K562 (cell line): ENCODE results near the gene RAB17. TPM values are rescaled to one million over a fixed set of nuclear protein-coding genes. Genes with fewer than 3 reads are reported as not detected.

ENCODE experiments used
- ATAC-seq: fragments of 200-7000 bp; cut with Tn5 transposase; 3 replicates; pipeline ENCODE4 v1.9.1; 2020; ENCODE audit warnings: moderate library complexity
- BruUV-seq: library from RNA; stranded (reverse); fragments of 400-500 nt; replicated peaks from 2 replicates; lab custom pipeline; 2021; lab: Mats Ljungman, UMichigan
- CTCF ChIA-PET: fragments of 300-600 bp; formaldehyde crosslinking; extraction: SDS; loops from one replicate; lab custom pipeline; 2021; ENCODE audit warnings: low intra/inter-chr PET ratio; lab: Yijun Ruan, JAX
- POLR2A ChIA-PET: fragments of 300-600, 350-650 bp; sonication (Branson Sonifier 250); formaldehyde crosslinking; extraction: SDS; loops from one replicate; lab custom pipeline; 2021; ENCODE audit warnings: antibody characterized with exemption, inconsistent platforms; lab: Yijun Ruan, JAX
- DNase-seq, 4 experiments: peaks; one replicate each; pipeline versions ENCODE4 v3.0.0 to v3.0.0-alpha.2; 2011 to 2018; ENCODE audit warnings: low spot score in 3 of 4, mixed read lengths in 3 of 4; ENCODE audit errors: extremely low read depth in 1 of 4
- FAIRE-seq: peaks from 2 replicates; lab custom pipeline; 2011; peaks lifted over from hg19 to GRCh38; lab: Jason Lieb, UNC
- H2AFZ ChIP-seq: 2 replicates; pipeline ENCODE4 v1.6.0; 2011; ENCODE audit warnings: low read depth, low read length, control low read depth, inconsistent platforms
- H3K27ac ChIP-seq: fragments of 200-600 bp; 3 replicates; pipeline ENCODE4 v1.8.0; 2011; ENCODE audit warnings: low read depth, mild to moderate bottlenecking, control low read depth, inconsistent platforms, low read length, moderate library complexity, mixed read lengths; ENCODE audit errors: extremely low read depth
- H3K27me3 ChIP-seq, 2 experiments: fragments of 300-600 bp in 1 of 2; 2 replicates in 1 of 2; 3 replicates in 1 of 2; pipeline versions ENCODE4 v1.6.0 to v1.8.0; 2011; ENCODE audit warnings: inconsistent platforms in 2 of 2, low read length in 2 of 2, mild to moderate bottlenecking in 1 of 2, mixed read lengths in 1 of 2, moderate library complexity in 1 of 2; ENCODE audit not compliant: control insufficient read depth in 2 of 2, insufficient read depth in 2 of 2
- H3K36me3 ChIP-seq: fragments of 300-600 bp; 3 replicates; pipeline ENCODE4 v1.8.0; 2011; ENCODE audit warnings: mild to moderate bottlenecking, low read length, inconsistent platforms; ENCODE audit not compliant: control insufficient read depth, insufficient read depth
- H3K4me1 ChIP-seq, 2 experiments: fragments of 200-600 bp in 1 of 2; replicated peaks in 1 of 2; 2 replicates in 1 of 2; 3 replicates in 1 of 2; pipeline versions ENCODE4 v1.5.1 to v1.8.0; 2011; ENCODE audit warnings: inconsistent platforms in 2 of 2, low read length in 2 of 2, mild to moderate bottlenecking in 1 of 2, mixed read lengths in 1 of 2, moderate library complexity in 1 of 2; ENCODE audit not compliant: control insufficient read depth in 2 of 2, insufficient read depth in 2 of 2
- H3K4me2 ChIP-seq: 2 replicates; pipeline ENCODE4 v1.6.1; 2011; ENCODE audit warnings: low read length, control low read depth, inconsistent platforms, mixed read lengths; ENCODE audit not compliant: insufficient read depth
- H3K4me3 ChIP-seq: fragments of 200-600 bp; sonication (generic), shearing (Covaris generic); 2 replicates; pipeline ENCODE4 v1.5.1; 2016; ENCODE audit warnings: control low read depth, inconsistent platforms
- H3K79me2 ChIP-seq: fragments of 200-600 bp; 3 replicates; pipeline ENCODE4 v1.8.0; 2011; ENCODE audit warnings: low read length, inconsistent platforms; ENCODE audit not compliant: control insufficient read depth, insufficient read depth
- H3K9ac ChIP-seq, 2 experiments: 2 replicates each; pipeline versions ENCODE4 v1.6.0 to v1.6.1; 2011; ENCODE audit warnings: low read depth in 2 of 2, low read length in 2 of 2, control low read depth in 1 of 2, inconsistent platforms in 1 of 2, mild to moderate bottlenecking in 1 of 2, mixed read lengths in 1 of 2; ENCODE audit not compliant: insufficient read depth in 1 of 2
- H3K9me1 ChIP-seq: one replicate; pipeline ENCODE4 v1.6.0; 2011; ENCODE audit warnings: inconsistent platforms, mild to moderate bottlenecking, low read length, moderate library complexity; ENCODE audit not compliant: control insufficient read depth, insufficient read depth
- H3K9me3 ChIP-seq: replicated peaks from 2 replicates; pipeline ENCODE4 v1.5.1; 2011; ENCODE audit warnings: low read depth, low read length, inconsistent platforms; ENCODE audit not compliant: control insufficient read depth, insufficient read depth
- H4K20me1 ChIP-seq: replicated peaks from 2 replicates; pipeline ENCODE4 v1.6.1; 2011; ENCODE audit warnings: low read length, inconsistent platforms, mixed read lengths; ENCODE audit not compliant: control insufficient read depth, insufficient read depth
- CBFB ChIP-seq: sonication (generic); formaldehyde crosslinking; IDR thresholded peaks from 2 replicates; pipeline ENCODE4 v1.4.0; 2020; ENCODE audit warnings: mild to moderate bottlenecking, missing genetic modification reagents
- CLOCK ChIP-seq: fragments of 250-450 bp; sonication (Bioruptor Pico); IDR thresholded peaks from 2 replicates; pipeline ENCODE4 v1.4.0; 2020; ENCODE audit warnings: mild to moderate bottlenecking, moderate library complexity, borderline replicate concordance
- EP400 ChIP-seq: fragments of 450-650 bp; IDR thresholded peaks from 2 replicates; pipeline ENCODE4 v1.6.1; 2017; ENCODE audit warnings: antibody characterized with exemption, mild to moderate bottlenecking, moderate library complexity
- FOXM1 ChIP-seq, 2 experiments: fragments of 450-650 bp in 1 of 2; sonication (generic) in 1 of 2; formaldehyde crosslinking in 1 of 2; IDR thresholded peaks; 2 replicates each; pipeline versions ENCODE4 v1.6.1 to v1.9.0; 2017 to 2022; ENCODE audit warnings: low read depth in 2 of 2, mild to moderate bottlenecking in 2 of 2, missing genetic modification reagents in 1 of 2, moderate library complexity in 1 of 2
- NCOA4 ChIP-seq: fragments of 450-650 bp; IDR thresholded peaks from 2 replicates; pipeline ENCODE4 v1.6.1; 2018; ENCODE audit warnings: mild to moderate bottlenecking; ENCODE audit not compliant: partially characterized antibody
- POLR3A ChIP-seq: IDR thresholded peaks from 2 replicates; pipeline ENCODE4 v1.6.1; 2011; ENCODE audit warnings: borderline replicate concordance, mild to moderate bottlenecking, moderate library complexity; ENCODE audit not compliant: insufficient read length, insufficient read depth; ENCODE audit errors: extremely low read depth
- RBM39 ChIP-seq: fragments of 200-400 bp; formaldehyde crosslinking; optimal IDR thresholded peaks from 2 replicates; pipeline ENCODE3; 2018; ENCODE audit warnings: low read depth, low read length
- TEAD2 ChIP-seq: fragments of 450-650 bp; IDR thresholded peaks from 2 replicates; pipeline ENCODE4 v1.6.1; 2016; ENCODE audit warnings: missing genetic modification characterization, control low read depth, missing compliant biosample characterization
- TRIM24 ChIP-seq, 2 experiments: fragments of 450-650 bp; IDR thresholded peaks; 2 replicates each; pipeline ENCODE4 v1.6.1; 2016
- ZNF561 ChIP-seq: fragments of 450-650 bp; formaldehyde crosslinking; conservative IDR thresholded peaks from 2 replicates; pipeline ENCODE4 v1.4.0; 2020; ENCODE audit warnings: mild to moderate bottlenecking, moderate library complexity
- ZNF57 ChIP-seq: fragments of 450-650 bp; formaldehyde crosslinking; IDR thresholded peaks from 2 replicates; pipeline ENCODE4 v1.4.0; 2020; ENCODE audit warnings: mild to moderate bottlenecking, moderate library complexity
- WGBS: fragments of 100-300 bp; shearing (Covaris generic); methylation state at CpG from one replicate; pipeline ENCODE4 v1.1.6; 2016; ENCODE audit warnings: low coverage, mixed read lengths; ENCODE audit not compliant: insufficient coverage; ENCODE audit errors: missing lambda C conversion rate; 5-methylcytosine and 5-hydroxymethylcytosine counted together
- in situ Hi-C: fragments of 300-500 bp; cut with MboI; formaldehyde crosslinking; loops from 4 replicates; pipeline ENCODE4 v1.15.0; 2018; ENCODE audit warnings: inconsistent platforms, mixed read lengths
- intact Hi-C: fragments of 100-400 bp; cut with micrococcal nuclease; formaldehyde crosslinking; loops from 2 replicates; pipeline ENCODE4 v1.14.2; 2022
- polyA plus RNA-seq, 8 experiments: library from polyadenylated mRNA; depleted of rRNA in 4 of 8; stranded (reverse) in 5 of 8; unstranded in 3 of 8; fragments of >200 nt; fragmentation: Nextera tagmentation in 2 of 8; fragmentation: Illumina TruSeq in 1 of 8; extraction: Ambion mirVana in 2 of 8; extraction: Trizol in 1 of 8; gene quantifications; 2 replicates each; pipeline versions ENCODE4 v1.2.1 to v1.2.3, GENCODE V29; 2011 to 2014; ENCODE audit warnings: inconsistent platforms in 1 of 8, missing spikeins in 1 of 8
- total RNA-seq, 7 experiments: library from RNA; depleted of rRNA in 6 of 7; stranded (reverse); fragments of >200 nt in 6 of 7; fragmentation: Illumina TruSeq in 2 of 7; extraction: Trizol in 2 of 7; gene quantifications; 2 replicates each; pipeline versions ENCODE4 v1.2.1 to v1.2.3, GENCODE V29; 2011 to 2021; ENCODE audit warnings: low replicate concordance in 1 of 7

The RAB17 gene
- total and polyA plus RNA-seq, 9 of the 15 experiments (the other 6 are each of a cell fraction or from before 2014, with no cell fraction given): 0.13 TPM; not detected in 8

GRCh38 chr2:237538901-237539300 lies 51.6 kb downstream of the RAB17 start:
- TF ChIP-seq FOXM1 (IDR thresholded peaks at IDR 0.05; ENCODE audit: low read depth): no peak
- no peak for TF ChIP-seq FOXM1 (CRISPR knock-in tag; IDR thresholded peaks at IDR 0.05; ENCODE audit: low read depth)
- Histone ChIP-seq H3K9me3 (no peaks in the 10 kb centered on the region), H2AFZ (no peak overlapping the region), H3K27ac (no peak overlapping the region), H3K9me1 (no peaks in the 10 kb centered on the region), H3K36me3 (no peaks in the 10 kb centered on the region), H3K9ac (no peak overlapping the region), H3K4me1 (no peaks in the 10 kb centered on the region; a peak in 2 of 5 replicates), H3K4me3 (no peak overlapping the region), H3K27me3 (peaks cover 6 to 63% of the 10 kb centered on the region in 2 experiments; a peak in 3 of 5 replicates), H3K4me2 (no peak overlapping the region), H3K79me2 (no peaks in the 10 kb centered on the region), H4K20me1 (no peaks in the 10 kb centered on the region)
- no peak for ATAC-seq
- FAIRE-seq: no peak
- POLR2A ChIA-PET: interaction anchor here (1.6 kb wide), 1 partner anchor 16 kb away, joined by 3 read pairs; no protein-coding TSS in a partner anchor
- 3% methylated on average over 10 of the region's 18 CpGs for WGBS
- no TSS peak for BruUV-seq
- in situ Hi-C loops (no loop called here), intact Hi-C loops (no loop called here)
- CTCF ChIA-PET: interaction anchor here (0.6 kb wide), 1 partner anchor 1990 kb away, joined by 3 read pairs; no protein-coding TSS in a partner anchor
- DNase-seq: no peak

GRCh38 chr2:237538001-237538720 lies 52.4 kb downstream of the RAB17 start:
- Histone ChIP-seq H3K9me1 (no peaks in the 10 kb centered on the region), H2AFZ (no peak overlapping the region), H3K4me1 (no peaks in the 10 kb centered on the region; a peak in 2 of 5 replicates), H3K27ac (no peak overlapping the region), H4K20me1 (no peaks in the 10 kb centered on the region), H3K27me3 (peaks cover 6 to 68% of the 10 kb centered on the region in 2 experiments; a peak in 3 of 5 replicates), H3K9ac (no peak overlapping the region), H3K4me2 (no peak overlapping the region), H3K9me3 (no peaks in the 10 kb centered on the region), H3K4me3 (no peak overlapping the region), H3K36me3 (no peaks in the 10 kb centered on the region), H3K79me2 (no peaks in the 10 kb centered on the region)
- CTCF ChIA-PET: interaction anchor here (0.6 kb wide), 1 partner anchor 1991 kb away, joined by 3 read pairs; no protein-coding TSS in a partner anchor
- ATAC-seq (no peak), FAIRE-seq (no peak), DNase-seq (no peak)
- intact Hi-C loops (no loop called here), in situ Hi-C loops (no loop called here)
- 0% methylated on average over 21 of the region's 29 CpGs for WGBS
- POLR2A ChIA-PET: interaction anchor here (1.6 kb wide), 1 partner anchor 15 kb away, joined by 3 read pairs; no protein-coding TSS in a partner anchor
- BruUV-seq: no TSS peak
- TF ChIP-seq CBFB (CRISPR knock-in tag) (no peak), RBM39 (no peak), EP400 (no peak), TRIM24 (IDR thresholded peaks at IDR 0.05) (no peak), CLOCK (CRISPR knock-in tag) (no peak), ZNF561 (CRISPR knock-in tag) (no peak), POLR3A (no peak), TEAD2 (tag) (no peak), ZNF57 (no peak), NCOA4 (no peak)
